ENCODE results near the gene SUPT6H. TPM values are rescaled to one million over a fixed set of nuclear protein-coding genes. Genes with fewer than 3 reads are reported as not detected.
A peak's percentile ranks its signal among the peaks of the same experiment; 100 is the strongest.

SUPT6H gene
- total and polyA plus RNA-seq, 4 donors: 22.5 to 81.2 (median 57.1) TPM

- Histone ChIP-seq H3K27me3 (ENCODE audit: control insufficient read depth in 1 of 2, insufficient read depth in 2 of 2, low read length in 1 of 2) (no peaks in the 10 kb centered on the region), H3K36me3 (ENCODE audit: control insufficient read depth in 1 of 2, insufficient read depth in 2 of 2, low read length in 1 of 2) (peaks cover 0 to 2% of the 10 kb centered on the region in 2 donors), H3K9me3 (ENCODE audit: control insufficient read depth, low read length) (no peaks in the 10 kb centered on the region), H3K4me1 (ENCODE audit: control insufficient read depth in 1 of 2, insufficient read depth in 2 of 2, low read length in 2 of 2) (no peaks in the 10 kb centered on the region), H3K27ac (ENCODE audit: low read depth in 1 of 2, low read length in 2 of 2) (peak overlapping the region in 1 of 2 donors; percentile 75), H3K4me3 (ENCODE audit: low read length in 2 of 2) (peak overlapping the region; percentile 1 to 12)
- DNase-seq (peak; percentile 93 to 96), ATAC-seq (ENCODE audit: low FRiP score) (peak; percentile 96)
- WGBS, 2 donors: 1 to 2% methylated on average over 68 to 74 of the region's 74 CpGs
- intact Hi-C loops (cut with DNase I): loop anchor here in 1 of 2 donors (5.0 kb wide), 1 partner anchor 49 kb away; the partner anchor contains the start of genes SDF2 and SUPT6H
These were observed 49.1 kb downstream of the SUPT6H start for GRCh38 chr17:28710861-28711722.

GRCh38 chr17:28711723-28712031 lies 49.7 kb downstream of the SUPT6H start, which contains the start of gene PROCA1:
Gene PROCA1 (minus strand): TSS chr17:28711888. CDS start chr17:28711660, 228 bp downstream.
- H3K27ac ChIP-seq (ENCODE audit: low read depth in 1 of 2, low read length in 2 of 2): peak within 1 kb of the TSS in 1 of 2 donors; percentile 75
- peaks cover 0 to 2% of the 10 kb centered on the region in 2 donors for H3K36me3 ChIP-seq (ENCODE audit: control insufficient read depth in 1 of 2, insufficient read depth in 2 of 2, low read length in 1 of 2)
- ATAC-seq (ENCODE audit: low FRiP score): peak; percentile 53
- WGBS, 2 donors: 0 to 2% methylated on average over 20 of the region's 20 CpGs
- H3K4me3 ChIP-seq (ENCODE audit: low read length in 2 of 2): peak within 1 kb of the TSS; percentile 1 to 12
- intact Hi-C loops (cut with DNase I): loop anchor here in 1 of 2 donors (5.0 kb wide), 1 partner anchor 49 kb away; the partner anchor contains the start of genes SDF2 and SUPT6H
- no peaks in the 10 kb centered on the region for H3K4me1 ChIP-seq (ENCODE audit: control insufficient read depth in 1 of 2, insufficient read depth in 2 of 2, low read length in 2 of 2)
- no peak for DNase-seq
- H3K9me3 ChIP-seq (ENCODE audit: control insufficient read depth, low read length): no peaks in the 10 kb centered on the region
- H3K27me3 ChIP-seq (ENCODE audit: control insufficient read depth in 1 of 2, insufficient read depth in 2 of 2, low read length in 1 of 2): no peaks in the 10 kb centered on the region

GRCh38 chr17:28712032-28712704 lies 50.2 kb downstream of the SUPT6H start:
- no peak overlapping the region for H3K27ac ChIP-seq (ENCODE audit: low read depth in 1 of 2, low read length in 2 of 2)
- no peaks in the 10 kb centered on the region for H3K4me1 ChIP-seq (ENCODE audit: control insufficient read depth in 1 of 2, insufficient read depth in 2 of 2, low read length in 2 of 2)
- no peaks in the 10 kb centered on the region for H3K9me3 ChIP-seq (ENCODE audit: control insufficient read depth, low read length)
- peak; percentile 10 for ATAC-seq (ENCODE audit: low FRiP score)
- H3K4me3 ChIP-seq (ENCODE audit: low read length in 2 of 2): no peak overlapping the region
- intact Hi-C loops (cut with DNase I): loop anchor here in 1 of 2 donors (5.0 kb wide), 1 partner anchor 50 kb away; the partner anchor contains the start of genes SDF2 and SUPT6H
- DNase-seq: peak; percentile 78 to 84
- H3K36me3 ChIP-seq (ENCODE audit: control insufficient read depth in 1 of 2, insufficient read depth in 2 of 2, low read length in 1 of 2): peaks cover 0 to 2% of the 10 kb centered on the region in 2 donors
- H3K27me3 ChIP-seq (ENCODE audit: control insufficient read depth in 1 of 2, insufficient read depth in 2 of 2, low read length in 1 of 2): no peaks in the 10 kb centered on the region
- WGBS, 2 donors: 45 to 47% methylated on average over 34 of the region's 34 CpGs

GRCh38 chr17:28712705-28713415 lies 50.9 kb downstream of the SUPT6H start:
- peak in 1 of 2 donors; percentile 18 for DNase-seq
- intact Hi-C loops (cut with DNase I): loop anchor here in 1 of 2 donors (5.0 kb wide), 1 partner anchor 51 kb away; the partner anchor contains the start of genes SDF2 and SUPT6H
- no peaks in the 10 kb centered on the region for H3K4me1 ChIP-seq (ENCODE audit: control insufficient read depth in 1 of 2, insufficient read depth in 2 of 2, low read length in 2 of 2)
- no peak for ATAC-seq (ENCODE audit: low FRiP score)
- no peaks in the 10 kb centered on the region for H3K27me3 ChIP-seq (ENCODE audit: control insufficient read depth in 1 of 2, insufficient read depth in 2 of 2, low read length in 1 of 2)
- no peak overlapping the region for H3K4me3 ChIP-seq (ENCODE audit: low read length in 2 of 2)
- 70% methylated on average over 7 of the region's 7 CpGs for WGBS, 2 donors
- H3K9me3 ChIP-seq (ENCODE audit: control insufficient read depth, low read length): no peaks in the 10 kb centered on the region
- no peak overlapping the region for H3K27ac ChIP-seq (ENCODE audit: low read depth in 1 of 2, low read length in 2 of 2)
- peaks cover 0 to 2% of the 10 kb centered on the region in 2 donors for H3K36me3 ChIP-seq (ENCODE audit: control insufficient read depth in 1 of 2, insufficient read depth in 2 of 2, low read length in 1 of 2)

- intact Hi-C loops (cut with DNase I): loop anchor here in 1 of 2 donors (5.0 kb wide), 1 partner anchor 52 kb away; the partner anchor contains the start of genes SDF2 and SUPT6H
- H3K9me3 ChIP-seq (ENCODE audit: control insufficient read depth, low read length): no peaks in the 10 kb centered on the region
- WGBS, 2 donors: 91 to 92% methylated on average over 3 of the region's 3 CpGs
- ATAC-seq (ENCODE audit: low FRiP score): no peak
- DNase-seq: no peak
- no peaks in the 10 kb centered on the region for H3K4me1 ChIP-seq (ENCODE audit: control insufficient read depth in 1 of 2, insufficient read depth in 2 of 2, low read length in 2 of 2)
- no peak overlapping the region for H3K4me3 ChIP-seq (ENCODE audit: low read length in 2 of 2)
- H3K27ac ChIP-seq (ENCODE audit: low read depth in 1 of 2, low read length in 2 of 2): no peak overlapping the region
- H3K27me3 ChIP-seq (ENCODE audit: control insufficient read depth in 1 of 2, insufficient read depth in 2 of 2, low read length in 1 of 2): no peaks in the 10 kb centered on the region
- peaks cover 0 to 2% of the 10 kb centered on the region in 2 donors for H3K36me3 ChIP-seq (ENCODE audit: control insufficient read depth in 1 of 2, insufficient read depth in 2 of 2, low read length in 1 of 2)
These were observed 52.3 kb downstream of the SUPT6H start for GRCh38 chr17:28714281-28714680.

GRCh38 chr17:28715217-28715616 lies 53.2 kb downstream of the SUPT6H start:
- Histone ChIP-seq H3K27me3 (ENCODE audit: control insufficient read depth in 1 of 2, insufficient read depth in 2 of 2, low read length in 1 of 2) (no peaks in the 10 kb centered on the region), H3K4me3 (ENCODE audit: low read length in 2 of 2) (no peak overlapping the region), H3K27ac (ENCODE audit: low read depth in 1 of 2, low read length in 2 of 2) (no peak overlapping the region), H3K9me3 (ENCODE audit: control insufficient read depth, low read length) (no peaks in the 10 kb centered on the region), H3K4me1 (ENCODE audit: control insufficient read depth in 1 of 2, insufficient read depth in 2 of 2, low read length in 2 of 2) (no peaks in the 10 kb centered on the region), H3K36me3 (ENCODE audit: control insufficient read depth in 1 of 2, insufficient read depth in 2 of 2, low read length in 1 of 2) (peaks cover 0 to 2% of the 10 kb centered on the region in 2 donors)
- no peak for DNase-seq
- ATAC-seq (ENCODE audit: low FRiP score): no peak
- WGBS, 2 donors: 87 to 88% methylated on average over 2 of the region's 2 CpGs
- intact Hi-C loops (cut with DNase I): no loop called here

- H3K36me3 ChIP-seq (ENCODE audit: control insufficient read depth in 1 of 2, insufficient read depth in 2 of 2, low read length in 1 of 2): peaks cover 0 to 2% of the 10 kb centered on the region in 2 donors
- intact Hi-C loops (cut with DNase I): no loop called here
- peak; percentile 74 to 85 for DNase-seq
- H3K4me3 ChIP-seq (ENCODE audit: low read length in 2 of 2): peak overlapping the region; percentile 79 to 81
- H3K27ac ChIP-seq (ENCODE audit: low read depth in 1 of 2, low read length in 2 of 2): peak overlapping the region; percentile 77 to 87
- peaks cover 0 to 6% of the 10 kb centered on the region in 2 donors for H3K4me1 ChIP-seq (ENCODE audit: control insufficient read depth in 1 of 2, insufficient read depth in 2 of 2, low read length in 2 of 2)
- WGBS, 2 donors: 1 to 4% methylated on average over 63 of the region's 63 CpGs
- no peaks in the 10 kb centered on the region for H3K9me3 ChIP-seq (ENCODE audit: control insufficient read depth, low read length)
- ATAC-seq (ENCODE audit: low FRiP score): no peak
- H3K27me3 ChIP-seq (ENCODE audit: control insufficient read depth in 1 of 2, insufficient read depth in 2 of 2, low read length in 1 of 2): no peaks in the 10 kb centered on the region
These were observed 55.0 kb downstream of the SUPT6H start for GRCh38 chr17:28716740-28717577.
